Astrocyte (in vitro differentiated cells and primary cell): ENCODE results near the gene GPR62. TPM values are rescaled to one million over a fixed set of nuclear protein-coding genes. Genes with fewer than 3 reads are reported as not detected.

Source experiments
- DNase-seq: peaks from one replicate; pipeline ENCODE4 v3.0.0-alpha.2; 2010; ENCODE audit warnings: low read depth
- FAIRE-seq: peaks from 2 replicates; lab custom pipeline; 2011; peaks lifted over from hg19 to GRCh38; lab: Jason Lieb, UNC
- H2AFZ ChIP-seq: 2 replicates; pipeline ENCODE4 v1.6.0; 2012; ENCODE audit warnings: low read depth, low read length, inconsistent platforms
- H3K27ac ChIP-seq: 2 replicates; pipeline ENCODE4 v1.5.1; 2011; ENCODE audit warnings: low read depth, low read length, inconsistent platforms
- H3K27me3 ChIP-seq: 2 replicates; pipeline ENCODE4 v1.6.0; 2011; ENCODE audit warnings: low read length, inconsistent platforms; ENCODE audit not compliant: insufficient read depth
- H3K36me3 ChIP-seq: 2 replicates; pipeline ENCODE4 v1.5.1; 2011; ENCODE audit warnings: low read length, inconsistent platforms; ENCODE audit not compliant: insufficient read depth
- H3K4me1 ChIP-seq: 2 replicates; pipeline ENCODE4 v1.5.1; 2011; ENCODE audit warnings: low read length, inconsistent platforms; ENCODE audit not compliant: insufficient read depth
- H3K4me2 ChIP-seq: 2 replicates; pipeline ENCODE4 v1.6.0; 2012; ENCODE audit warnings: low read length, inconsistent platforms
- H3K4me3 ChIP-seq: 2 replicates; pipeline ENCODE4 v1.5.1; 2011; ENCODE audit warnings: low read depth, mild to moderate bottlenecking, low read length, inconsistent platforms; ENCODE audit not compliant: insufficient read depth
- H3K79me2 ChIP-seq: 2 replicates; pipeline ENCODE4 v1.6.0; 2012; ENCODE audit warnings: mild to moderate bottlenecking, low read length, inconsistent platforms; ENCODE audit not compliant: insufficient read depth
- H3K9ac ChIP-seq: 2 replicates; pipeline ENCODE4 v1.6.0; 2012; ENCODE audit warnings: mild to moderate bottlenecking, low read length, inconsistent platforms
- H3K9me3 ChIP-seq: 2 replicates; pipeline ENCODE4 v1.5.1; 2012; ENCODE audit warnings: low read depth, mild to moderate bottlenecking, low read length, inconsistent platforms; ENCODE audit not compliant: insufficient read depth
- H4K20me1 ChIP-seq: 2 replicates; pipeline ENCODE4 v1.6.0; 2012; ENCODE audit warnings: low read length, inconsistent platforms; ENCODE audit not compliant: insufficient read depth
- H3K27ac Mint-ChIP-seq: one replicate; pipeline ENCODE4 v1.8.0; 2021; ENCODE audit warnings: mild to moderate bottlenecking, mixed read lengths; ENCODE audit not compliant: unreplicated experiment
- H3K27me3 Mint-ChIP-seq: one replicate; pipeline ENCODE4 v1.8.0; 2021; ENCODE audit warnings: low read depth, mixed read lengths; ENCODE audit not compliant: unreplicated experiment
- H3K36me3 Mint-ChIP-seq: one replicate; pipeline ENCODE4 v1.8.0; 2021; ENCODE audit warnings: low read depth, mixed read lengths; ENCODE audit not compliant: unreplicated experiment
- H3K4me1 Mint-ChIP-seq: one replicate; pipeline ENCODE4 v1.8.0; 2021; ENCODE audit warnings: low read depth, mixed read lengths; ENCODE audit not compliant: unreplicated experiment
- H3K4me3 Mint-ChIP-seq: one replicate; pipeline ENCODE4 v1.8.0; 2021; ENCODE audit warnings: mild to moderate bottlenecking, moderate library complexity, mixed read lengths; ENCODE audit not compliant: unreplicated experiment
- H3K9me3 Mint-ChIP-seq: one replicate; pipeline ENCODE4 v1.8.0; 2021; ENCODE audit warnings: mild to moderate bottlenecking, mixed read lengths; ENCODE audit not compliant: unreplicated experiment
- CTCF ChIP-seq: IDR thresholded peaks from 2 replicates; pipeline ENCODE4 v1.5.1; 2011; ENCODE audit warnings: low read depth, mild to moderate bottlenecking, inconsistent platforms, low read length, moderate library complexity; ENCODE audit not compliant: insufficient read depth
- EZH2 ChIP-seq: IDR thresholded peaks from 2 replicates; pipeline ENCODE4 v1.6.1; 2012; ENCODE audit warnings: mild to moderate bottlenecking, low read length, inconsistent platforms; ENCODE audit not compliant: insufficient read depth
- total RNA-seq: library from RNA; stranded (reverse); gene quantifications from 2 replicates; pipeline ENCODE4 v1.2.1, GENCODE V29; 2021

The GPR62 gene
- total RNA-seq, 1 donor from 2014 or later, result not detected

- Histone ChIP-seq H3K79me2 (peaks cover 17% of the 10 kb centered on the region), H3K27me3 (no peaks in the 10 kb centered on the region), H3K27ac (peak overlapping the region; percentile 73), H3K9ac (peak overlapping the region; percentile 83), H3K36me3 (peaks cover 2% of the 10 kb centered on the region), H3K4me1 (peaks cover 15% of the 10 kb centered on the region), H3K4me3 (peak overlapping the region; percentile 71), H2AFZ (peak overlapping the region; percentile 79), H3K9me3 (no peaks in the 10 kb centered on the region), H3K4me2 (peak overlapping the region; percentile 99), H4K20me1 (peaks cover 6% of the 10 kb centered on the region)
- peaks cover 4% of the 10 kb centered on the region for H3K4me1 Mint-ChIP-seq
- TF ChIP-seq EZH2, result no peak
- peak; percentile 50 for TF ChIP-seq CTCF
- H3K27me3 Mint-ChIP-seq, result no peaks in the 10 kb centered on the region
- H3K9me3 Mint-ChIP-seq, result no peaks in the 10 kb centered on the region
- peak overlapping the region; percentile 83 for H3K4me3 Mint-ChIP-seq
- no peaks in the 10 kb centered on the region for H3K36me3 Mint-ChIP-seq
- H3K27ac Mint-ChIP-seq, result peak overlapping the region; percentile 64
- DNase-seq (no peak), FAIRE-seq (no peak)
Observed at GRCh38 chr3:51982352-51982837, 27.2 kb downstream of the GPR62 start.

GRCh38 chr3:51982838-51983577, 27.8 kb downstream of the GPR62 start, which contains the start of gene ACY1:
Gene ACY1 (plus strand): TSS chr3:51983535. CDS start chr3:51984065, 530 bp downstream.
- H2AFZ ChIP-seq, result peak within 1 kb of the TSS; percentile 79
- no peaks in the 10 kb centered on the region for H3K27me3 ChIP-seq
- TF ChIP-seq CTCF, result no peak
- TF ChIP-seq EZH2, result no peak
- H3K4me3 ChIP-seq, result peak within 1 kb of the TSS; percentile 71
- H3K79me2 ChIP-seq, result peaks cover 17% of the 10 kb centered on the region
- no peaks in the 10 kb centered on the region for H3K9me3 ChIP-seq
- peak within 1 kb of the TSS; percentile 99 for H3K4me2 ChIP-seq
- FAIRE-seq (no peak), DNase-seq (peak; percentile 72)
- Mint-ChIP-seq H3K4me3 (peak within 1 kb of the TSS; percentile 85), H3K4me1 (peaks cover 4% of the 10 kb centered on the region), H3K9me3 (no peaks in the 10 kb centered on the region), H3K27ac (peak within 1 kb of the TSS; percentile 88), H3K27me3 (no peaks in the 10 kb centered on the region), H3K36me3 (no peaks in the 10 kb centered on the region)
- H3K36me3 ChIP-seq, result peaks cover 2% of the 10 kb centered on the region
- H3K9ac ChIP-seq, result peak within 1 kb of the TSS; percentile 83
- peak within 1 kb of the TSS; percentile 73 for H3K27ac ChIP-seq
- peaks cover 15% of the 10 kb centered on the region for H3K4me1 ChIP-seq
- peaks cover 6% of the 10 kb centered on the region for H4K20me1 ChIP-seq
